ENCODE results near the gene PCID2.

DNA sequence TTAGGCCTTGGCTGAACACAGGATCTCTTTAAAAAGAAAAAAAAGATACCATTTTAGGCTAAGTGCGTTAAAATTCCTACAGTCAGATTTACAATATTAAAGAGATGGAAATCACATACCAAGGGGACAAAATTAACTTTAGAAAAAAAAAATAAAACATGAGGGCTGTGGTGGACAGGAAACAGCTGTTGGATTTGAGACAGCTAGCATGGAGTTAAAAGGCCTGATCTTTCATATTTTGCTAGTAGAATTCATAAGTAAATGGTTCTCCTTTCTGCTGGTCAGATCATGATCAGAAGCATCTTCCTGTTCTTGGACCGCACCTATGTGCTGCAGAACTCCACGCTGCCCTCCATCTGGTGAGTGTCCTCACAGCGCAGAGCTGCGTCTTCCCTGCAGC, 20.7 kb upstream of the PCID2 start:
- TF ChIP-seq, protein P1, sequence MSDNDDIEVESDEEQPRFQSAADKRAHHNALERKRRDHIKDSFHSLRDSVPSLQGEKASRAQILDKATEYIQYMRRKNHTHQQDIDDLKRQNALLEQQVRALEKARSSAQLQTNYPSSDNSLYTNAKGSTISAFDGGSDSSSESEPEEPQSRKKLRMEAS (IDR thresholded peaks at IDR 0.05; ENCODE audit: low read depth), result no peak
- TF ChIP-seq, protein P2, sequence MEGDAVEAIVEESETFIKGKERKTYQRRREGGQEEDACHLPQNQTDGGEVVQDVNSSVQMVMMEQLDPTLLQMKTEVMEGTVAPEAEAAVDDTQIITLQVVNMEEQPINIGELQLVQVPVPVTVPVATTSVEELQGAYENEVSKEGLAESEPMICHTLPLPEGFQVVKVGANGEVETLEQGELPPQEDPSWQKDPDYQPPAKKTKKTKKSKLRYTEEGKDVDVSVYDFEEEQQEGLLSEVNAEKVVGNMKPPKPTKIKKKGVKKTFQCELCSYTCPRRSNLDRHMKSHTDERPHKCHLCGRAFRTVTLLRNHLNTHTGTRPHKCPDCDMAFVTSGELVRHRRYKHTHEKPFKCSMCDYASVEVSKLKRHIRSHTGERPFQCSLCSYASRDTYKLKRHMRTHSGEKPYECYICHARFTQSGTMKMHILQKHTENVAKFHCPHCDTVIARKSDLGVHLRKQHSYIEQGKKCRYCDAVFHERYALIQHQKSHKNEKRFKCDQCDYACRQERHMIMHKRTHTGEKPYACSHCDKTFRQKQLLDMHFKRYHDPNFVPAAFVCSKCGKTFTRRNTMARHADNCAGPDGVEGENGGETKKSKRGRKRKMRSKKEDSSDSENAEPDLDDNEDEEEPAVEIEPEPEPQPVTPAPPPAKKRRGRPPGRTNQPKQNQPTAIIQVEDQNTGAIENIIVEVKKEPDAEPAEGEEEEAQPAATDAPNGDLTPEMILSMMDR (IDR thresholded peaks at IDR 0.05), result no peak
- no peak for TF ChIP-seq SMC3 (IDR thresholded peaks at IDR 0.05; ENCODE audit: low read depth, low read length)
- no peak for TF ChIP-seq EP300 (IDR thresholded peaks at IDR 0.05; ENCODE audit: borderline replicate concordance in 1 of 2, low read depth in 1 of 2, low read length in 1 of 2)
- no peak for TF ChIP-seq RAD21 (IDR thresholded peaks at IDR 0.05; ENCODE audit: low read length)
- no peak for TF ChIP-seq JUND (IDR thresholded peaks at IDR 0.05)
- TF ChIP-seq TAF1 (IDR thresholded peaks at IDR 0.05; ENCODE audit: borderline replicate concordance, low read depth, low read length), result no peak
- TF ChIP-seq, protein P3, sequence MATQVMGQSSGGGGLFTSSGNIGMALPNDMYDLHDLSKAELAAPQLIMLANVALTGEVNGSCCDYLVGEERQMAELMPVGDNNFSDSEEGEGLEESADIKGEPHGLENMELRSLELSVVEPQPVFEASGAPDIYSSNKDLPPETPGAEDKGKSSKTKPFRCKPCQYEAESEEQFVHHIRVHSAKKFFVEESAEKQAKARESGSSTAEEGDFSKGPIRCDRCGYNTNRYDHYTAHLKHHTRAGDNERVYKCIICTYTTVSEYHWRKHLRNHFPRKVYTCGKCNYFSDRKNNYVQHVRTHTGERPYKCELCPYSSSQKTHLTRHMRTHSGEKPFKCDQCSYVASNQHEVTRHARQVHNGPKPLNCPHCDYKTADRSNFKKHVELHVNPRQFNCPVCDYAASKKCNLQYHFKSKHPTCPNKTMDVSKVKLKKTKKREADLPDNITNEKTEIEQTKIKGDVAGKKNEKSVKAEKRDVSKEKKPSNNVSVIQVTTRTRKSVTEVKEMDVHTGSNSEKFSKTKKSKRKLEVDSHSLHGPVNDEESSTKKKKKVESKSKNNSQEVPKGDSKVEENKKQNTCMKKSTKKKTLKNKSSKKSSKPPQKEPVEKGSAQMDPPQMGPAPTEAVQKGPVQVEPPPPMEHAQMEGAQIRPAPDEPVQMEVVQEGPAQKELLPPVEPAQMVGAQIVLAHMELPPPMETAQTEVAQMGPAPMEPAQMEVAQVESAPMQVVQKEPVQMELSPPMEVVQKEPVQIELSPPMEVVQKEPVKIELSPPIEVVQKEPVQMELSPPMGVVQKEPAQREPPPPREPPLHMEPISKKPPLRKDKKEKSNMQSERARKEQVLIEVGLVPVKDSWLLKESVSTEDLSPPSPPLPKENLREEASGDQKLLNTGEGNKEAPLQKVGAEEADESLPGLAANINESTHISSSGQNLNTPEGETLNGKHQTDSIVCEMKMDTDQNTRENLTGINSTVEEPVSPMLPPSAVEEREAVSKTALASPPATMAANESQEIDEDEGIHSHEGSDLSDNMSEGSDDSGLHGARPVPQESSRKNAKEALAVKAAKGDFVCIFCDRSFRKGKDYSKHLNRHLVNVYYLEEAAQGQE (IDR thresholded peaks at IDR 0.05; ENCODE audit: low read depth, low read length), result no peak
- no peak for TF ChIP-seq ELF1 (IDR thresholded peaks at IDR 0.05)
- no peak for TF ChIP-seq POLR2AphosphoS5 (IDR thresholded peaks at IDR 0.05; ENCODE audit: low read depth, low read length)
- TF ChIP-seq CHD2 (IDR thresholded peaks at IDR 0.05; ENCODE audit: low read length, partially characterized antibody), result no peak
- no peak for TF ChIP-seq RCOR1 (IDR thresholded peaks at IDR 0.05; ENCODE audit: low read length)
- no peak for TF ChIP-seq TCF12 (IDR thresholded peaks at IDR 0.05)

Measured in SK-N-SH (cell line).